ENCODE measurements around the gene MS4A12.
"Not testable (repeated sequence)": the region's sequence is repeated elsewhere in the genome, so short reads cannot be mapped to it uniquely, and the experiment has no call there.

MS4A12 gene

GRCh38 chr11:60538627-60539026, 46.0 kb downstream of the MS4A12 start:
- H3K4me1 ChIP-seq (ENCODE audit: control insufficient read depth in 5 of 5, insufficient read depth in 5 of 5, low read length in 5 of 5); H3K27me3 ChIP-seq (ENCODE audit: control insufficient read depth in 5 of 5, insufficient read depth in 4 of 5, low read length in 5 of 5); H3K4me3 ChIP-seq (ENCODE audit: low read depth in 1 of 5, low read length in 5 of 5); H3K27ac ChIP-seq (ENCODE audit: low read depth, low read length); H3K36me3 ChIP-seq (ENCODE audit: control insufficient read depth in 5 of 5, insufficient read depth in 5 of 5, low read length in 5 of 5); H3K9me3 ChIP-seq (ENCODE audit: control insufficient read depth in 5 of 5, low read length in 5 of 5); H3K9ac ChIP-seq (ENCODE audit: low read length in 5 of 5): not testable (repeated sequence)

DNA sequence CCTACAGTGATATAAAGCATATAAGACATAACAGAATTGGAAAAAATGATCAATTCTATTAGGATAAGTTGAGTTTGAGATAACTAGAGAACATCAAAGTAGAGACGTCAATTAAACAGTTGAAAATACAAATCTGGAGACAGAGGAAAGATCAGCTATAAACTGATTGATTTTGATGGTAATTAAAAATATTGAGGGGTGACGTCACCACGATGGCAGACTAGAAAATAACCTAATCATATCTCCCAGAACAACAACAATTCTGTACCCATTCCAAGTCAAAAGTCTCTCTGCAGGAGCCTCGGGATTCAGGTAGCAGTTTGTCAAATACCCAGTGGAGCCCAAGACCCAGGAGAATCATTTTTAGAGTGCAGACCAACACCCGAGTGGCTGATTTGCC, 51.5 kb downstream of the MS4A12 start:
- H3K4me3 ChIP-seq (ENCODE audit: low read depth in 1 of 5, low read length in 5 of 5), result no peak overlapping the region
- H3K36me3 ChIP-seq (ENCODE audit: control insufficient read depth in 5 of 5, insufficient read depth in 5 of 5, low read length in 5 of 5), result no peaks in the 10 kb centered on the region
- no peak overlapping the region for H3K27ac ChIP-seq (ENCODE audit: low read depth, low read length)
- no peak overlapping the region for H3K9ac ChIP-seq (ENCODE audit: low read length in 5 of 5)
- no peaks in the 10 kb centered on the region for H3K9me3 ChIP-seq (ENCODE audit: control insufficient read depth in 5 of 5, low read length in 5 of 5)
- H3K27me3 ChIP-seq (ENCODE audit: control insufficient read depth in 5 of 5, insufficient read depth in 4 of 5, low read length in 5 of 5), result no peaks in the 10 kb centered on the region
- no peaks in the 10 kb centered on the region for H3K4me1 ChIP-seq (ENCODE audit: control insufficient read depth in 5 of 5, insufficient read depth in 5 of 5, low read length in 5 of 5)

All from subcutaneous abdominal adipose tissue (tissue), 5 donors.